IPS-15b (cell line): ENCODE measurements around the gene FAM149B1.

Source experiments
- H3K27me3 ChIP-seq: one replicate; pipeline ENCODE4 v1.6.1; 2013; ENCODE audit warnings: low read length; ENCODE audit not compliant: control insufficient read depth, insufficient read depth
- H3K36me3 ChIP-seq: one replicate; pipeline ENCODE4 v1.6.1; 2013; ENCODE audit warnings: low read length; ENCODE audit not compliant: control insufficient read depth, insufficient read depth
- H3K4me1 ChIP-seq: one replicate; pipeline ENCODE4 v1.6.1; 2013; ENCODE audit warnings: mild to moderate bottlenecking, low read length; ENCODE audit not compliant: control insufficient read depth, insufficient read depth
- H3K4me3 ChIP-seq: one replicate; pipeline ENCODE4 v1.5.1; 2013; ENCODE audit warnings: low read depth, low read length
- H3K9ac ChIP-seq: one replicate; pipeline ENCODE4 v1.6.1; 2013; ENCODE audit warnings: low read depth, mild to moderate bottlenecking, low read length
- H3K9me3 ChIP-seq: one replicate; pipeline ENCODE4 v1.6.1; 2013; ENCODE audit warnings: mild to moderate bottlenecking, low read length; ENCODE audit not compliant: control insufficient read depth, insufficient read depth

The FAM149B1 gene

DNA sequence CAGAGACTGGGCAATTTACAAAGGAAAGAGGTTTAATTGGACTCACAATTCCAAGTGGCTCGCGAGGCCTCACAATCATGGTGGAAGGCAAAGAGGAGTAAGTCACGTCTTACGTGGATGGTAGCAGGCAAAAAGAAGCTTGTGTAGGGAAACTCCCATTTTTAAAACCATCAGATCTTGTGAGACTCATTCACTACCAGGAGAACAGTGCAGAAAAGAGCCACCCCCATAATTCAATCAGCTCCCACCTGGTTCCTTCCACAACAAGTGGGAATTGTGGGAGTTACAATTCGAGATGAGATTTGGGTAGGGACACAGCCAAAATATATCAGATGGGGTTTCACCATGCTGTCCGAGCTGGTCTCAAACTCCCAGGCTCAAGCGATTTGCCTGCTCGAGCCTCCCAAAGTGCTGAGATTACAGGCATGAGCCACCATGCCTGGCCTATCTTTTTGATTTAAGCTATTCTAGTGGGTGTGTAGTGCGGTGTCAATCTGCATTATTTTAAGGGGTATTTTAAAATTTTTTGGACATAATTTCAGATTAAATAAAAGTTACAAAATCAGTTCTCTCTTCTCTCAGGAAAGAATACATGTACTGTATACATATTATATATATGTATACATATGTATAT is 93.6 kb downstream of the FAM149B1 start:
- no peaks in the 10 kb centered on the region for H3K36me3 ChIP-seq

DNA sequence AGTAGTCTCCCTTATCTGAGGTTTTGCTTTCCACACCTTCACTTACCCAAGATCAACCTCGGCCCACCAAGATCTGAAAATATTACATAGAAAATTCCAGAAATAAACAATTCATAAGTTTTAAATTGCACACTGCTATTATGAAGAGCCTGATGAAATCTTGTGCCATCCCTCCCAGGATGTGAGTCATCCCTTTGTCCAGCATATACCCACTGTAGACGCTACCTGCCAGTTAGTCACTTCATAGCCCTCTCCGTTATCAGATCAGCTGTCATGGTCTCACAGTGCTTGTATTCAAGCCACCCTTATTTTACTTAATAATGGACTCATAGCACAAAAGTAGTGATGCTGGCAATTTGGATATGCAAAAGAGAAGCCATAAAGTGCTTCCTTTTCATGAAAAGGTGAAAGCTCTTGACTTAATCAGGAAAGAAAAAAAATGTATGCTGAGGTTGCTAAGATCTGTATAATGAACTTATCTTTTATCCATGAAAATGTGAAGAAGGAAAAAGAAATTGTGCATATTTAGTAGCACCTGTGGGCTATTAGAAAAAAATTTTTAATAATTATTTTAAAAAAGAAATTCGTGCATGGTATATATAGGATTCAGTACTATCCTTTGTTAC is 94.3 kb downstream of the FAM149B1 start:
- Histone ChIP-seq H3K27me3 (no peaks in the 10 kb centered on the region), H3K9ac (no peak overlapping the region), H3K4me1 (no peaks in the 10 kb centered on the region), H3K36me3 (no peaks in the 10 kb centered on the region), H3K9me3 (no peaks in the 10 kb centered on the region), H3K4me3 (no peak overlapping the region)

More for the DNA sequence above, 93.6 kb downstream of the FAM149B1 start:
- Histone ChIP-seq H3K9ac (no peak overlapping the region), H3K4me3 (no peak overlapping the region), H3K4me1 (no peaks in the 10 kb centered on the region), H3K9me3 (no peaks in the 10 kb centered on the region), H3K27me3 (no peaks in the 10 kb centered on the region)

DNA sequence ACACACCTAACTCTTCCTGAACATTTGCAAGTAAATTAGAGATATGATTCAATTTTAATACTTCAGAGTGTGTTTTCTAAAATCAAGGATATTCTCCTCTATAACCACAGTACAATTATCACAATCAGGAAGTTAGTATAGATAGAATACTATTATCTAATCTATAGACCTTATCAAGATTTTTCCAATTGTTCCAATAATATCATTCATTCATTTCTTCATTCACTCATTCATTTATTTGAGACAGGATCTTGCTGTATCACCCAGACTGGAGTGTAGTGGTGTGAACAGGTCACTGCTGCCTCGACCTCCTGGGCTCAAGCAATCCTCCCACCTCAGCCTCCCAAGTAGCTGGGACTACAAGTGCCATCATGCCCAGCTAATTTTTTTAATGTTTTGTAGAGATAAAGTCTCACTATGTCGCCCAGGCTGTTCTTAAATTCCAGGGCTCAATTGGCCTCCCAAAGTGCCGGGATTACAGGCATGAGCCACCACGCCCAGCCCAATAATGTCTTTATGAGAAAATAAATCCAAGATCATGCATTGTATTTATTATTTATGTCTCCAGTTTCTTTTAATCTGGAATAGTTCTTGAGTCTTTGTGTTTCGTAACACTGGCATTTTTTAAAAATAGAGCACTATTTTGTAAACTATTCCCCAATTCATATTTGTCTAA is 95.1 kb downstream of the FAM149B1 start:
- H3K27me3 ChIP-seq = no peaks in the 10 kb centered on the region
- H3K4me1 ChIP-seq = no peaks in the 10 kb centered on the region
- H3K9ac ChIP-seq = no peak overlapping the region
- no peak overlapping the region for H3K4me3 ChIP-seq
- H3K9me3 ChIP-seq = no peaks in the 10 kb centered on the region
- no peaks in the 10 kb centered on the region for H3K36me3 ChIP-seq

DNA sequence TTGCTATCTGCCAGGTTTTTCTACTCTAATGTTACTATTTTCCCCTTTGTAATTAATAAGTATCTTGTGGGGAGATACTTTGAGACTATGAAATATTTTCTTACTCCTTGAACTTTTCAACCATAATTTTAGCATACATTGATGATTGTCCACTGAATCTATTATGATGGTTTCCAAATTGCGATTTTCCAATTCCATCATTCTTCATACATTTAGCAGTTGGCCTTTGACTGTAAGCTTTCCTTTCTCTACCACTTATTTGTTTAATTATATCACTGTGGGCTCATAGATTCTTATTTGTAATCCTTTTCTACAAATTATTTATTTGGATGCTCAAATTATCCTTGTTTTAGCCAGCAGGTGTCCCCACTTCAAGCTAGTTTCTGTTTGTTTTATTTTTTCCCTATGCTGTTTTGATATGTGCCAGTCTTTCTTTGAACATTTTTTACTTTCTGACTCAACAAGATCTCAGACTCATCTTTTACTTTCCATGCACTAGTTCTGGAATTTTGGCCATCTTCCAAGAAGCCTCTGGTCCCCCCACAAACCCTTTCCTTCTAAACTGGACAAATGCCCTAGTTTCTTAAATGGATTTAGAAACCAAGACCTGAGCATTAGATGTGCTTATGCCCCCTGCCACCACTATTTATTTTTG is 95.9 kb downstream of the FAM149B1 start:
- no peaks in the 10 kb centered on the region for H3K36me3 ChIP-seq
- H3K4me3 ChIP-seq = no peak overlapping the region
- no peaks in the 10 kb centered on the region for H3K4me1 ChIP-seq
- H3K27me3 ChIP-seq = no peaks in the 10 kb centered on the region
- H3K9ac ChIP-seq = no peak overlapping the region
- no peaks in the 10 kb centered on the region for H3K9me3 ChIP-seq

DNA sequence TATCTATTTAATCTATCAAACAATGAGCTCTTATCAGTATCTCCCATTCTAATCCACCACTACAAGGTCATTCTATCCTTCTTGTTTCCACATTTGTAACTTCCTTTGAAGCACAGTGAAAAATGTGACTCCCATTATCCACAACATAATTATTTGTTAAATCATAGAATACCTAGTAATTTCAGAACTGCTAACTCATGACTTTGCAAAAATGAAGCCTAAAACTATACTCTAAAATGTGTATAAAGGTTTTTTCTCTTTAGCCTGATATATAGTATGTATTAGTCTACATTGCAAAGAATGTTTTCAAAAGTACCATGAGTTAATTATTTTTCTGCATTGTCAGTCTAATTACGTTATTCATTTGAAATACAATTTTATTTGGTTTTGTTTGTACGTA is 96.5 kb downstream of the FAM149B1 start:
- Histone ChIP-seq H3K4me1 (no peaks in the 10 kb centered on the region), H3K36me3 (no peaks in the 10 kb centered on the region), H3K27me3 (no peaks in the 10 kb centered on the region)

DNA sequence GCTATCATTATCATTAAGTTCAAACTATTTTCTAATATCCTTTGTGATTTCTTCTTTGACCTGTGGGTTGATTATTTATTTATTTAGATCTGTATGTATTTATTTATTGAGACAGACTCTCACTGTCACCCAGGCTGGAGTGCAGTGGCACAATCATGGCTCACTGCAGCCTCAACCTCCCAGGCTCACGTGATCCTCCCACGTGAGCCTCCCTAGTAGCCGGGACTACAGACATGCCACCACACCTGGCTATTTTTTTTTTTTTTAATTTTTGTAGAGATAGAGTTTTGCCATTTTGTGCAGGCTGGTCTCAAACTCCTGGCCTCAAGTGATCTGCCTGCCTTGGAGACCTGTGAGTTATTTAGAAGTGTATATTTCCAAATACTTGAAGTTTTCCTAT is 113.2 kb downstream of the FAM149B1 start:
- no peaks in the 10 kb centered on the region for H3K4me1 ChIP-seq
- H3K4me3 ChIP-seq = no peak overlapping the region

More for the DNA sequence above, 96.5 kb downstream of the FAM149B1 start:
- Histone ChIP-seq H3K4me3 (no peak overlapping the region), H3K9me3 (no peaks in the 10 kb centered on the region), H3K9ac (no peak overlapping the region)

DNA sequence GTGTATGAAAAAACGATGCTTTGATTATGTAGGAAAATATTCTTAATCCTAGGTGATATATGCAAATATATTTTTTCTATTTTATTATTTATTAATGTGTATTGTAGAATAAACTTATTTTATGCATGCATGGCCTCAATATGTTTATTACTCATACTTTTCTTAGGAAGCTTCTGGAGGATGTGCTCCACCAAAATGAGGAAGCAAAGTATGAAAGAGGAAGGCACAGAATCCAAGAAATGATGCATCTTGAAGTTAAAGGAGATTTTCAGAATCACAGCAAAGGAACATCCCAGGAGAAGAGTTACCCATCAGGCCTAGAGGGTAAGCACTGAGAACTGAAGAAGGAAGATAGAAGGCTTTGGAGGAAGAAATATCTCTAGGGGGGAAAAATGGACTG is 119.5 kb downstream of the FAM149B1 start:
- no peak overlapping the region for H3K9ac ChIP-seq
- H3K4me1 ChIP-seq = no peaks in the 10 kb centered on the region

More for the DNA sequence above, 113.2 kb downstream of the FAM149B1 start:
- no peak overlapping the region for H3K9ac ChIP-seq
- H3K27me3 ChIP-seq = no peaks in the 10 kb centered on the region
- H3K9me3 ChIP-seq = no peaks in the 10 kb centered on the region
- no peaks in the 10 kb centered on the region for H3K36me3 ChIP-seq

DNA sequence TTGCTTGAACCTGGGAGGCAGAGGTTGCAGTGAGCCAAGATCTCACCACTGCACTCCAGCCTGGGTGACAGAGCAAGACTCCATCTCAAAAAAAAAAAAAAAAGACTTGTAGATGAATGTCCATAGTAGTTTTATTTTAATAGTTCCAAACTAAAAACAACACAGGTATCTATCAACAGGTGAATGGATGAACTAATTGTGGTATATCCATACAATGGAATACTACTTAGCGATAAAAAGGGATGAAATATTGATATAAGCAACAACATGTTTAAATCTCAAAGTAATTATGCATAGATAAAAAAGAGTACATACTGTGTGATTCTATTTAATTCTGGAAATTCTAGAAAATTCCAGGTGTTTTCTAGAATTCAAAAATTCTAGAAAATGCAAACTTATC is 122.0 kb downstream of the FAM149B1 start:
- Histone ChIP-seq H3K4me3 (no peak overlapping the region), H3K4me1 (no peaks in the 10 kb centered on the region), H3K27me3 (no peaks in the 10 kb centered on the region), H3K9ac (no peak overlapping the region), H3K36me3 (no peaks in the 10 kb centered on the region), H3K9me3 (no peaks in the 10 kb centered on the region)

More for the DNA sequence above, 119.5 kb downstream of the FAM149B1 start:
- Histone ChIP-seq H3K36me3 (no peaks in the 10 kb centered on the region), H3K9me3 (no peaks in the 10 kb centered on the region), H3K27me3 (no peaks in the 10 kb centered on the region), H3K4me3 (no peak overlapping the region)

DNA sequence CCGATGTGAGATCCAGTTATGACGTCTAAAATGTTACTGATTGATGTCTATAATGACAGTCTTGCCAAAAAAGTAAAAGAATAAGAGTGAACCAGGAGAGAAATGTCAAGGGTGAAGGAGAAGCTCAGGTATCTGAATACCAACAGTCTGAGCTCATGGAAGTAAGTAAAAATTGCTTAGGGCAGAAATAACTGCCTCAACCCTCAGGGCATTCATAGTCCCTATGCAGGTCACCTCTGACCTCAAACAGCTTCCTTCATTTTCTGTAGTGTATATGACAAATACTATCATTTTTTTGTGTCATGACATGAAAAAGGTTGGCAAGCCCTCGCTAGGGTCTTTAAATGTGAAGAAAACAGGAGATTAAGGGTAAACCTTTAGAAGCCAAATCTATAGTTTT is 125.5 kb downstream of the FAM149B1 start:
- H3K4me3 ChIP-seq = no peak overlapping the region
- H3K27me3 ChIP-seq = no peaks in the 10 kb centered on the region
- no peaks in the 10 kb centered on the region for H3K4me1 ChIP-seq
- no peaks in the 10 kb centered on the region for H3K9me3 ChIP-seq
- no peak overlapping the region for H3K9ac ChIP-seq
- H3K36me3 ChIP-seq = no peaks in the 10 kb centered on the region
